IMR-90 (cell line): ENCODE data around the gene CLHC1. TPM values are rescaled to one million over a fixed set of nuclear protein-coding genes. Genes with fewer than 3 reads are reported as not detected.

Experiments used
- ATAC-seq: fragments of 200-7000 bp; cut with Tn5 transposase; 2 replicates; pipeline ENCODE4 v1.9.1; 2020; ENCODE audit warnings: low read depth, mild to moderate bottlenecking, moderate library complexity
- BruUV-seq: library from RNA; stranded (reverse); fragments of 400-500 nt; replicated peaks from 2 replicates; lab custom pipeline; 2021; lab: Mats Ljungman, UMichigan
- CTCF ChIA-PET: fragments of 300-600 bp; formaldehyde crosslinking; extraction: SDS; loops from one replicate; lab custom pipeline; 2021; ENCODE audit warnings: antibody characterized with exemption; lab: Yijun Ruan, JAX
- POLR2A ChIA-PET: fragments of 300-600 bp; sonication (Branson Sonifier 250); formaldehyde crosslinking; loops from one replicate; lab custom pipeline; 2022; ENCODE audit warnings: antibody characterized with exemption; ENCODE audit not compliant: unreplicated experiment; lab: Charles Lee
- DNase-seq: peaks from one replicate; pipeline ENCODE4 v3.0.0; 2013
- H2AFZ ChIP-seq: replicated peaks from 2 replicates; pipeline ENCODE3; 2013; ENCODE audit warnings: low read length, mild to moderate bottlenecking; ENCODE audit not compliant: poor library complexity
- H2AK5ac ChIP-seq: 2 replicates; pipeline ENCODE4 v1.6.1; 2013; ENCODE audit warnings: low read depth, low read length, inconsistent platforms
- H2AK9ac ChIP-seq: replicated peaks from 2 replicates; pipeline ENCODE3; 2013; ENCODE audit warnings: mild to moderate bottlenecking, low read depth, low read length, moderate library complexity; ENCODE audit not compliant: poor library complexity
- H2BK120ac ChIP-seq: 2 replicates; pipeline ENCODE4 v1.6.1; 2013; ENCODE audit warnings: low read depth, low read length, inconsistent platforms
- H2BK15ac ChIP-seq: 3 replicates; pipeline ENCODE4 v1.6.1; 2013; ENCODE audit warnings: low read depth, low read length, inconsistent platforms
- H2BK20ac ChIP-seq: 2 replicates; pipeline ENCODE4 v1.6.1; 2013; ENCODE audit warnings: low read depth, mild to moderate bottlenecking, inconsistent platforms, low read length, moderate library complexity
- H2BK5ac ChIP-seq: 2 replicates; pipeline ENCODE4 v1.6.1; 2013; ENCODE audit warnings: mild to moderate bottlenecking, low read depth, low read length, inconsistent platforms; ENCODE audit not compliant: poor library complexity, severe bottlenecking
- H3K14ac ChIP-seq: replicated peaks from 2 replicates; pipeline ENCODE4 v1.6.1; 2013; ENCODE audit warnings: low read depth, low read length, inconsistent platforms
- H3K18ac ChIP-seq: 2 replicates; pipeline ENCODE4 v1.6.1; 2013; ENCODE audit warnings: low read depth, low read length, control low read depth
- H3K23ac ChIP-seq: 2 replicates; pipeline ENCODE4 v1.6.1; 2013; ENCODE audit warnings: low read depth, low read length, inconsistent platforms
- H3K27ac ChIP-seq: 2 replicates; pipeline ENCODE4 v1.5.1; 2013; ENCODE audit warnings: mild to moderate bottlenecking, control low read depth, low read length; ENCODE audit not compliant: insufficient read depth
- H3K27me3 ChIP-seq: 2 replicates; pipeline ENCODE4 v1.6.1; 2013; ENCODE audit warnings: low read length; ENCODE audit not compliant: control insufficient read depth, insufficient read depth
- H3K36me3 ChIP-seq: 2 replicates; pipeline ENCODE4 v1.6.1; 2013; ENCODE audit warnings: low read length, mixed read lengths; ENCODE audit not compliant: control insufficient read depth, insufficient read depth
- H3K4ac ChIP-seq: 2 replicates; pipeline ENCODE4 v1.6.1; 2013; ENCODE audit warnings: low read depth, low read length, inconsistent platforms
- H3K4me1 ChIP-seq: 2 replicates; pipeline ENCODE4 v1.6.1; 2013; ENCODE audit warnings: low read length, mixed read lengths; ENCODE audit not compliant: control insufficient read depth, insufficient read depth
- H3K4me2 ChIP-seq: 2 replicates; pipeline ENCODE4 v1.6.1; 2013; ENCODE audit warnings: low read depth, mild to moderate bottlenecking, control low read depth, low read length, moderate library complexity
- H3K4me3 ChIP-seq: 2 replicates; pipeline ENCODE4 v1.5.1; 2013; ENCODE audit warnings: low read depth, mild to moderate bottlenecking, control low read depth, low read length, moderate library complexity; ENCODE audit not compliant: insufficient read depth
- H3K56ac ChIP-seq: 2 replicates; pipeline ENCODE4 v1.6.1; 2013; ENCODE audit warnings: low read length, inconsistent platforms; ENCODE audit not compliant: insufficient read depth; ENCODE audit errors: extremely low read depth
- H3K79me1 ChIP-seq, 2 experiments: 2 replicates each; pipeline ENCODE4 v1.6.1; 2013; ENCODE audit warnings: low read length in 2 of 2, inconsistent platforms in 1 of 2, low read depth in 1 of 2
- H3K9ac ChIP-seq: 2 replicates; pipeline ENCODE4 v1.6.1; 2013; ENCODE audit warnings: low read depth, low read length, control low read depth
- H3K9me1 ChIP-seq: 2 replicates; pipeline ENCODE4 v1.6.1; 2013; ENCODE audit warnings: low read length, inconsistent platforms; ENCODE audit not compliant: insufficient read depth
- H3K9me3 ChIP-seq: 2 replicates; pipeline ENCODE4 v1.6.1; 2013; ENCODE audit warnings: low read length; ENCODE audit not compliant: control insufficient read depth, insufficient read depth
- H4K20me1 ChIP-seq: 2 replicates; pipeline ENCODE4 v1.6.1; 2013; ENCODE audit warnings: low read length, inconsistent platforms; ENCODE audit not compliant: insufficient read depth
- H4K5ac ChIP-seq: 2 replicates; pipeline ENCODE4 v1.6.1; 2013; ENCODE audit warnings: mild to moderate bottlenecking, low read depth, low read length, control low read depth
- H4K8ac ChIP-seq, 2 experiments: 2 replicates each; pipeline ENCODE4 v1.6.1; 2013; ENCODE audit warnings: low read depth in 2 of 2, low read length in 2 of 2, control low read depth in 1 of 2, inconsistent platforms in 1 of 2
- H4K91ac ChIP-seq: 2 replicates; pipeline ENCODE4 v1.6.1; 2013; ENCODE audit warnings: low read depth, low read length, inconsistent platforms; ENCODE audit not compliant: insufficient read depth
- CEBPB ChIP-seq: IDR thresholded peaks from 2 replicates; pipeline ENCODE4 v1.6.1; 2012; ENCODE audit warnings: low read depth, low read length, improper control_type of control experiment
- CHD1 ChIP-seq: IDR thresholded peaks from 2 replicates; pipeline ENCODE4 v1.6.1; 2012; ENCODE audit warnings: low read depth, low read length, improper control_type of control experiment
- CTCF ChIP-seq: conservative IDR thresholded peaks from 2 replicates; pipeline ENCODE4 v1.5.1; 2012; ENCODE audit warnings: mild to moderate bottlenecking, low read depth, low read length, improper control_type of control experiment
- ELK1 ChIP-seq: fragments of 150-350 bp; IDR thresholded peaks from 2 replicates; pipeline ENCODE4 v1.6.1; 2016; ENCODE audit warnings: low read depth, mild to moderate bottlenecking, low read length, moderate library complexity, borderline replicate concordance
- FOS ChIP-seq: fragments of 150-350 bp; IDR thresholded peaks from 2 replicates; pipeline ENCODE4 v1.6.1; 2016; ENCODE audit warnings: low read depth, low read length
- MAFK ChIP-seq: IDR thresholded peaks from 2 replicates; pipeline ENCODE4 v1.6.1; 2012; ENCODE audit warnings: low read depth, low read length, improper control_type of control experiment
- MAZ ChIP-seq: IDR thresholded peaks from 2 replicates; pipeline ENCODE4 v1.6.1; 2012; ENCODE audit warnings: low read depth, mild to moderate bottlenecking, low read length, improper control_type of control experiment, moderate library complexity, borderline replicate concordance
- MXI1 ChIP-seq: IDR thresholded peaks from 2 replicates; pipeline ENCODE4 v1.6.1; 2012; ENCODE audit warnings: low read depth, mild to moderate bottlenecking, low read length, moderate library complexity, borderline replicate concordance
- NFE2L2 ChIP-seq: fragments of 150-350 bp; IDR thresholded peaks from 2 replicates; pipeline ENCODE4 v1.6.1; 2016; ENCODE audit warnings: low read depth, mild to moderate bottlenecking, low read length
- POLR2A ChIP-seq: IDR thresholded peaks from 2 replicates; pipeline ENCODE4 v1.6.1; 2012; ENCODE audit warnings: mild to moderate bottlenecking, low read depth, low read length
- RAD21 ChIP-seq: IDR thresholded peaks from 2 replicates; pipeline ENCODE4 v1.6.1; 2012; ENCODE audit warnings: low read length, improper control_type of control experiment
- RCOR1 ChIP-seq: IDR thresholded peaks from 2 replicates; pipeline ENCODE4 v1.6.1; 2012; ENCODE audit warnings: mild to moderate bottlenecking, low read length, improper control_type of control experiment; ENCODE audit not compliant: insufficient replicate concordance
- SMC3 ChIP-seq: fragments of 150-350 bp; IDR thresholded peaks from 2 replicates; pipeline ENCODE4 v1.6.1; 2016; ENCODE audit warnings: low read depth, mild to moderate bottlenecking, antibody characterized with exemption, low read length, moderate library complexity
- USF2 ChIP-seq: fragments of 150-350 bp; IDR thresholded peaks from 2 replicates; pipeline ENCODE4 v1.6.1; 2017; ENCODE audit warnings: mild to moderate bottlenecking, antibody characterized with exemption, low read length, low read depth
- WGBS, 2 experiments: methylation state at CpG; one replicate each; pipeline versions ENCODE4 v1.1.5 to v1.1.7; 2013; ENCODE audit warnings: missing lambda C conversion rate in 2 of 2; ENCODE audit not compliant: insufficient read length in 1 of 2; ENCODE audit errors: extremely low coverage in 2 of 2; 5-methylcytosine and 5-hydroxymethylcytosine counted together
- dilution Hi-C: fragments of 300-500 bp; cut with HindIII; formaldehyde crosslinking; loops from one replicate; pipeline ENCODE4 v1.14.3; 2018; ENCODE audit warnings: low sequenced_read_pairs; ENCODE audit not compliant: unreplicated experiment
- in situ Hi-C: fragments of 300-500 bp; cut with MboI; formaldehyde crosslinking; loops from 3 replicates; pipeline ENCODE4 v1.14.3; 2019; ENCODE audit warnings: low sequenced_read_pairs, inconsistent platforms, mixed read lengths
- intact Hi-C: fragments of 100-400 bp; cut with micrococcal nuclease; formaldehyde crosslinking; loops from 2 replicates; pipeline ENCODE4 v1.10.0; 2022
- polyA plus RNA-seq, 3 experiments: library from polyadenylated mRNA; depleted of rRNA; stranded (reverse); fragments of >200 nt; gene quantifications; 2 replicates each; pipeline ENCODE4 v1.2.3, GENCODE V29; 2012; ENCODE audit warnings: low replicate concordance in 1 of 3
- total RNA-seq: library from RNA; depleted of rRNA; stranded (reverse); fragments of >200 nt; gene quantifications from 2 replicates; pipeline ENCODE4 v1.2.3, GENCODE V29; 2012

Gene CLHC1
- total and polyA plus RNA-seq, 2 of the 4 experiments (the other 2 are of a cell fraction), result 2.3 to 5.3 TPM

DNA sequence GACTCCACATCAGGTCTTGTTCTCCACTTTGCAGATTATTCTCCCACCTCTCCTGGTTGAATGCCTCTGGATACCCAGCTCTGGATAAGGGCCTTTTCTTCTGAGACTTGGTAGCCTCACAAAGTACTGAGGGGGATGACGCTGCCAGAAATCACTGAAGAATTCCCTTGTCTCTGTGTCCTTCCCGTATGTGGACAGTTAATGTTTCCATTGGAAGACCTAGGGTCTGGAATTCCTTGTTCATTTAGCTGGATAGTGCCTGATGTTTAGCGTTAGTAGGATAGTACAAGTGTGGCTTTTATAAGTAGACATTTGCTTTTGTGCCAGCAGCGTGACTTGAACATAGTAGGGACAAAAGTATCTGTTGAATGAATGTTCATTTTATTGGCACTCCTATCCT, 76.9 kb downstream of the CLHC1 start:
- Histone ChIP-seq H3K23ac (peak overlapping the region; percentile 78), H2BK5ac (peak overlapping the region; percentile 90), H2AFZ (no peak overlapping the region), H3K79me1 (peaks cover 16 to 47% of the 10 kb centered on the region in 2 experiments; a peak in 3 of 4 replicates), H2AK5ac (peak overlapping the region; percentile 92), H3K36me3 (no peaks in the 10 kb centered on the region), H3K4me2 (peak overlapping the region; percentile 43; the same call in 1 of the 2 replicates), H3K9ac (peak overlapping the region; percentile 29; the same call in 1 of the 2 replicates), H4K20me1 (peaks cover 3% of the 10 kb centered on the region; the same call in 1 of the 2 replicates), H3K56ac (peak overlapping the region; percentile 84), H3K27me3 (no peaks in the 10 kb centered on the region), H4K8ac (peak overlapping the region; percentile 33 to 78; a peak in 3 of 4 replicates), H4K5ac (peak overlapping the region; percentile 54), H3K4ac (peak overlapping the region; percentile 96), H2BK20ac (peak overlapping the region; percentile 97), H2BK15ac (peak overlapping the region; percentile 96), H4K91ac (peak overlapping the region; percentile 95), H3K4me1 (peaks cover 59% of the 10 kb centered on the region), H3K27ac (peak overlapping the region; percentile 84), H3K4me3 (no peak overlapping the region), H3K9me1 (peaks cover 49% of the 10 kb centered on the region), H2BK120ac (peak overlapping the region; percentile 96), H2AK9ac (no peak overlapping the region), H3K14ac (peak overlapping the region; percentile 89), H3K9me3 (no peaks in the 10 kb centered on the region), H3K18ac (peak overlapping the region; percentile 95)
- dilution Hi-C loops (loop anchor here (25.0 kb wide), 1 partner anchor 143 kb away; no protein-coding TSS in a partner anchor), in situ Hi-C loops (no loop called here), intact Hi-C loops (no loop called here)
- ATAC-seq (no peak), DNase-seq (no peak)
- WGBS, 2 experiments, result no CpG with 5 or more reads among the region's 4 CpGs
- POLR2A ChIA-PET, result interaction anchor here (0.7 kb wide), 1 partner anchor 35 kb away, joined by 3 read pairs; no protein-coding TSS in a partner anchor
- CTCF ChIA-PET, result interaction anchor here (1.0 to 2.9 kb wide), 3 partner anchors 13 to 247 kb away, joined by 4 to 9 read pairs (median 5); no protein-coding TSS in a partner anchor
- no TSS peak for BruUV-seq
- TF ChIP-seq ELK1 (no peak), MXI1 (no peak), POLR2A (no peak), CEBPB (no peak), MAZ (no peak), NFE2L2 (no peak), RCOR1 (no peak), SMC3 (no peak), RAD21 (no peak), FOS (no peak), CTCF (no peak), CHD1 (no peak), USF2 (no peak), MAFK (no peak)
